Choroid plexus epithelial cell (primary cell): Measurements from ENCODE around the gene GCSH.
"Not testable (repeated sequence)": the region's sequence is repeated elsewhere in the genome, so short reads cannot be mapped to it uniquely, and the experiment has no call there.

Experiments used
- DNase-seq: peaks from one replicate; pipeline ENCODE4 v3.0.0-alpha.2; 2010; ENCODE audit warnings: low read depth
- H3K4me3 ChIP-seq: 2 replicates; pipeline ENCODE4 v1.5.1; 2011; ENCODE audit warnings: low read depth, mild to moderate bottlenecking, control low read depth, low read length, moderate library complexity
- CTCF ChIP-seq: conservative IDR thresholded peaks from 2 replicates; pipeline ENCODE4 v1.5.1; 2011; ENCODE audit warnings: low read depth, mild to moderate bottlenecking, control low read depth, inconsistent platforms, low read length, moderate library complexity

The GCSH gene

GRCh38 chr16:81117436-81117835 is 21.2 kb upstream of the GCSH start:
- no peak for TF ChIP-seq CTCF
- no peak for DNase-seq
- no peak overlapping the region for H3K4me3 ChIP-seq

GRCh38 chr16:81116285-81116684 is 20.1 kb upstream of the GCSH start:
- DNase-seq, result no peak
- TF ChIP-seq CTCF, result no peak
- H3K4me3 ChIP-seq, result no peak overlapping the region

- no peak for DNase-seq
- TF ChIP-seq CTCF, result no peak
- no peak overlapping the region for H3K4me3 ChIP-seq
Measured at GRCh38 chr16:81112453-81112852, 16.3 kb upstream of the GCSH start.

- not testable (repeated sequence) for DNase-seq, H3K4me3 ChIP-seq
Measured at GRCh38 chr16:81109274-81109673, 13.1 kb upstream of the GCSH start.

- no peak overlapping the region for H3K4me3 ChIP-seq
- no peak for DNase-seq
- TF ChIP-seq CTCF, result no peak
Measured at GRCh38 chr16:81107511-81107910, 11.3 kb upstream of the GCSH start.

GRCh38 chr16:81106826-81107503 is 10.8 kb upstream of the GCSH start:
- no peak for TF ChIP-seq CTCF
- no peak for DNase-seq
- H3K4me3 ChIP-seq, result no peak overlapping the region

GRCh38 chr16:81105946-81106345 is 9.8 kb upstream of the GCSH start:
- TF ChIP-seq CTCF, result no peak
- no peak overlapping the region for H3K4me3 ChIP-seq

GRCh38 chr16:81101702-81102101 is 5.5 kb upstream of the GCSH start:
- TF ChIP-seq CTCF, result no peak
- DNase-seq, result no peak
- no peak overlapping the region for H3K4me3 ChIP-seq

More at GRCh38 chr16:81105946-81106345, 9.8 kb upstream of the GCSH start:
- no peak for DNase-seq
